OCI-LY1 (cell line): ENCODE results near the gene RPS18.
"Not testable (repeated sequence)": the region's sequence is repeated elsewhere in the genome, so short reads cannot be mapped to it uniquely, and the experiment has no call there.

Experiments used
- H2AFZ ChIP-seq: fragments of 200-600 bp; sonication (generic), shearing (Covaris generic); 2 replicates; pipeline ENCODE4 v1.6.0; 2014; ENCODE audit warnings: antibody characterized with exemption, mild to moderate bottlenecking, low read length
- H3F3A ChIP-seq: fragments of 200-600 bp; sonication (generic), shearing (Covaris generic); 2 replicates; pipeline ENCODE4 v1.6.0; 2014; ENCODE audit warnings: mild to moderate bottlenecking, antibody characterized with exemption, low read length, moderate library complexity; ENCODE audit not compliant: insufficient read depth
- H3K27ac ChIP-seq: fragments of 200-600 bp; sonication (generic); 2 replicates; pipeline ENCODE4 v1.5.1; 2014; ENCODE audit warnings: low read length, mixed run types, mild to moderate bottlenecking, low read depth; ENCODE audit not compliant: poor library complexity, severe bottlenecking
- H3K27me3 ChIP-seq: fragments of 200-600 bp; sonication (generic); 2 replicates; pipeline ENCODE4 v1.6.0; 2014; ENCODE audit warnings: antibody characterized with exemption, mild to moderate bottlenecking, low read length, moderate library complexity; ENCODE audit not compliant: insufficient read depth
- H3K36me3 ChIP-seq: fragments of 200-600 bp; sonication (generic); 2 replicates; pipeline ENCODE4 v1.6.1; 2014; ENCODE audit warnings: mild to moderate bottlenecking, antibody characterized with exemption, low read length, moderate library complexity, mixed read lengths; ENCODE audit not compliant: insufficient read depth
- H3K4me1 ChIP-seq: fragments of 200-600 bp; sonication (generic); 2 replicates; pipeline ENCODE4 v1.5.1; 2014; ENCODE audit warnings: mild to moderate bottlenecking, low read length, moderate library complexity; ENCODE audit not compliant: insufficient read depth, severe bottlenecking
- H3K4me2 ChIP-seq: fragments of 200-600 bp; sonication (generic), shearing (Covaris generic); 2 replicates; pipeline ENCODE4 v1.6.1; 2014; ENCODE audit warnings: low read length
- H3K4me3 ChIP-seq: fragments of 200-600 bp; sonication (generic); 2 replicates; pipeline ENCODE4 v1.5.1; 2014; ENCODE audit warnings: low read length, low read depth, mild to moderate bottlenecking, mixed read lengths; ENCODE audit not compliant: poor library complexity, severe bottlenecking
- H3K79me2 ChIP-seq: fragments of 200-600 bp; shearing (Covaris generic); 2 replicates; pipeline ENCODE4 v1.6.1; 2016; ENCODE audit warnings: mixed run types, low read length, mixed read lengths; ENCODE audit not compliant: insufficient read depth
- H3K9ac ChIP-seq: fragments of 200-600 bp; sonication (generic), shearing (Covaris generic); 2 replicates; pipeline ENCODE4 v1.6.1; 2014; ENCODE audit warnings: mild to moderate bottlenecking, low read length, mixed read lengths
- H3K9me2 ChIP-seq: fragments of 200-600 bp; sonication (generic), shearing (Covaris generic); 2 replicates; pipeline ENCODE4 v1.6.1; 2014; ENCODE audit warnings: low read depth, mild to moderate bottlenecking, low read length, mixed read lengths
- H3K9me3 ChIP-seq: fragments of 200-600 bp; shearing (Covaris generic); 2 replicates; pipeline ENCODE4 v1.6.1; 2014; ENCODE audit warnings: low read length, mixed read lengths
- H4K20me1 ChIP-seq: fragments of 200-600 bp; sonication (generic), shearing (Covaris generic); 2 replicates; pipeline ENCODE4 v1.6.0; 2016; ENCODE audit warnings: mild to moderate bottlenecking, low read length; ENCODE audit not compliant: insufficient read depth
- EZH2 ChIP-seq: fragments of 200-600 bp; sonication (generic), shearing (Covaris generic); IDR thresholded peaks from 2 replicates; pipeline ENCODE4 v1.8.0; 2017; ENCODE audit warnings: borderline replicate concordance, mixed run types, mild to moderate bottlenecking, antibody characterized with exemption, low read length, moderate library complexity, mixed read lengths
- TF ChIP-seq, protein P1 (sequence below): fragments of 200-600 bp; sonication (generic), shearing (Covaris generic); IDR thresholded peaks from 2 replicates; pipeline ENCODE4 v1.5.1; 2017; ENCODE audit warnings: mild to moderate bottlenecking, antibody characterized with exemption, low read length, moderate library complexity, mixed read lengths

RPS18 gene

DNA sequence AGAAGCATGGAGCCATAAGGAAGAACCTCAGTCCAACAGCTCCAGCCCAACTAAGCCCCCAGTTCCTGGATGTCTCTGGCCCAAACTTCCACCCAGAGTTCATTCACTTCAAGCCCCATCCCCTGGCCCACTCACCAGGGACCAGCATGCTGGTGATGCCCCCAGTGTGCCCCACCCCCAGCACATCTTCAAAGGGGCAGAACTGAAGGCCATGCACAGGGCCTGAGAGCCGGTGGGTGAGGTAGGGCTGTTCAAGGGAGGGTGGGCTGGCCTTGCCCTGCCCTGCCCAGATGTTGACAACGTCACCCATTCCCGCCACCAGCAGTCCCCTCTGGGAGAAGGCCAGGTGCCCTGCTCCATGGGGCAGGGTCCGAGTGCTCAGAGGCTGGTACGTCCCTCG lies 8.7 kb downstream of the RPS18 start:
- Histone ChIP-seq H3K36me3 (peaks cover 70% of the 10 kb centered on the region), H3K4me2 (no peak overlapping the region), H3K9ac (no peak overlapping the region)

DNA sequence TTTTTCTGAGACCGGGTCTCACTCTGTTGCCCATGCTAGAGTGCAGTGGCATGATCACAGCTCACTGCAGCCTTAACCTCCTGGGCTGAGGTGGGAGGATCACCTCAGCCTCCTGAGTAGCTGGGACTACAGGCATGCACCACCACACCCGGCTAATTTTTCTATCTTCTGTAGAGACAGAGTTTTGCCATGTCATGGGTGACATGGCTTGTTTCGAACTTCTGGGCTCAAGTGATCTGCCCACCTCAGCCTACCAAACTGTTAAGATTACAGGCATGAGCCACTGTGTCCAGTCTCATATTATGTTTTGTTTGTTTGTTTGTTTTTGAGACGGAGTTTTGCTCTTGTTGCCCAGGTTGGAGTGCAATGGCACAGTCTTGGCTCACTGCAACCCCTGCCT lies 13.3 kb downstream of the RPS18 start:
- H3K4me3 ChIP-seq, H2AFZ ChIP-seq, H3K27me3 ChIP-seq, H3K4me2 ChIP-seq, H4K20me1 ChIP-seq, H3K9ac ChIP-seq, H3K27ac ChIP-seq, H3F3A ChIP-seq, H3K9me2 ChIP-seq, H3K9me3 ChIP-seq: not testable (repeated sequence)
- Histone ChIP-seq H3K36me3 (peaks cover 59% of the 10 kb centered on the region), H3K4me1 (peaks cover 14% of the 10 kb centered on the region), H3K79me2 (peaks cover 12% of the 10 kb centered on the region)

More for the DNA sequence above, 8.7 kb downstream of the RPS18 start:
- H3F3A ChIP-seq = no peaks in the 10 kb centered on the region; the same call in 1 of the 2 replicates
- H3K4me3 ChIP-seq = no peak overlapping the region
- H3K79me2 ChIP-seq = no peaks in the 10 kb centered on the region
- H2AFZ ChIP-seq = no peak overlapping the region
- H3K9me2 ChIP-seq = no peaks in the 10 kb centered on the region
- no peaks in the 10 kb centered on the region for H3K27me3 ChIP-seq
- no peak for TF ChIP-seq EZH2
- TF ChIP-seq, protein P1, sequence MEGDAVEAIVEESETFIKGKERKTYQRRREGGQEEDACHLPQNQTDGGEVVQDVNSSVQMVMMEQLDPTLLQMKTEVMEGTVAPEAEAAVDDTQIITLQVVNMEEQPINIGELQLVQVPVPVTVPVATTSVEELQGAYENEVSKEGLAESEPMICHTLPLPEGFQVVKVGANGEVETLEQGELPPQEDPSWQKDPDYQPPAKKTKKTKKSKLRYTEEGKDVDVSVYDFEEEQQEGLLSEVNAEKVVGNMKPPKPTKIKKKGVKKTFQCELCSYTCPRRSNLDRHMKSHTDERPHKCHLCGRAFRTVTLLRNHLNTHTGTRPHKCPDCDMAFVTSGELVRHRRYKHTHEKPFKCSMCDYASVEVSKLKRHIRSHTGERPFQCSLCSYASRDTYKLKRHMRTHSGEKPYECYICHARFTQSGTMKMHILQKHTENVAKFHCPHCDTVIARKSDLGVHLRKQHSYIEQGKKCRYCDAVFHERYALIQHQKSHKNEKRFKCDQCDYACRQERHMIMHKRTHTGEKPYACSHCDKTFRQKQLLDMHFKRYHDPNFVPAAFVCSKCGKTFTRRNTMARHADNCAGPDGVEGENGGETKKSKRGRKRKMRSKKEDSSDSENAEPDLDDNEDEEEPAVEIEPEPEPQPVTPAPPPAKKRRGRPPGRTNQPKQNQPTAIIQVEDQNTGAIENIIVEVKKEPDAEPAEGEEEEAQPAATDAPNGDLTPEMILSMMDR = no peak
- H3K4me1 ChIP-seq = peaks cover 27% of the 10 kb centered on the region
- no peak overlapping the region for H3K27ac ChIP-seq
- H3K9me3 ChIP-seq = no peaks in the 10 kb centered on the region
- H4K20me1 ChIP-seq = no peaks in the 10 kb centered on the region

DNA sequence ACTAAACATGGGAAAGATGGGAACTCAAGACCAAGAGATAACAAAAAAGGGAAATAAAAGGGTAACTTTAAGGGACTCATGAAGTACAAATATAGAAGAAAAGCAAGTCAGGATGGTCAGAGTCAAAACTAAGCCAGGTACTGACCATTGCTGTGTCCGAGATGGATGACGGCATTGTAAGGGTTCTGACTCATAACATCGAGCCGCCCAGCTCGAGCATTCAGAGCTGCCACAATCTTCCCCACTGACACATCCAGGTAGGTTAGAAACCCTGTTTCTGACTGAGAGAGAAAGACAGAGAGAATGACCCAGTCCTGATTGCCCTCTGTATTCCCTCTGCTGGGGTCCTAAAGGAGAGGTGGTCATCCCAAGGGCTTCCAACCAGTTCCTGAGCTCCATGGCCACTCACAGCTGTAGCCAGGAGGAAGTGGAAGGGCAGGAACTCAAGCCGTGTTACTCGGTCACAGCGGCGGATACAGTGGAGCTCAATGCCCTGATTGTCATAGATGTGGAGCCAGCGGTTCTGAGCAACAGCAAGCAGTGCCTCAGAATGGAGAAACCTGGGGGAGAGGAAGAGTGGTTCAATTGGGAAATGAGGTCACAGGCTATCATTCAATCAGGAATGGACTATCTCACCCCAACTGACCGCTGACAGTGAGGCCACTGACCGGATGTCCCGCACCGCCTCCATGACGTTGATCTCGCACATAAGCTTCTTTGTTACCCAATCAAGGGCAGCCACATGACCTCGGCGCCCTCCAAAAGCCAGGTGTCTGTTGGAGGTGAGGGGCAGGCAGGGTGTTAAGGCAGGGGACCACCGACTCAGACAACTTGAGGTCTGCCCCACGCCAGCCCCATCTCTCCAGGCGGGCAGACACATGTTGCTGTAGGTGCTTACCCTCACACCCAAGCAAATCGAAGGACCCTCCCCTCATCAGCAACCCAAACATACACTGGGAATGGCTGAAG lies 15.4 kb downstream of the RPS18 start:
- Histone ChIP-seq H3K9me2 (no peaks in the 10 kb centered on the region), H3K9ac (no peak overlapping the region; the same call in 1 of the 2 replicates), H3K27me3 (no peaks in the 10 kb centered on the region), H2AFZ (no peak overlapping the region), H3K79me2 (peaks cover 17% of the 10 kb centered on the region), H3K4me3 (no peak overlapping the region), H3F3A (no peaks in the 10 kb centered on the region; the same call in 1 of the 2 replicates), H3K4me2 (no peak overlapping the region), H3K36me3 (peaks cover 63% of the 10 kb centered on the region), H3K4me1 (peaks cover 24% of the 10 kb centered on the region), H3K27ac (no peak overlapping the region), H4K20me1 (no peaks in the 10 kb centered on the region), H3K9me3 (no peaks in the 10 kb centered on the region)
- no peak for TF ChIP-seq EZH2
- TF ChIP-seq, protein P1 = no peak
